B cell (primary cell): ENCODE results near the gene LILRB3. TPM values are rescaled to one million over a fixed set of nuclear protein-coding genes. Genes with fewer than 3 reads are reported as not detected.

Experiments used
- ATAC-seq: fragments of 200-7000 bp; cut with Tn5 transposase; one replicate; pipeline ENCODE4 v1.10.0; 2021; ENCODE audit warnings: low read depth, mild to moderate bottlenecking, moderate number of reproducible peaks, moderate library complexity
- CTCF ChIA-PET: fragments of 350-600 bp; sonication (Branson Sonifier 250); formaldehyde crosslinking; loops from one replicate; lab custom pipeline; 2021; ENCODE audit warnings: antibody characterized with exemption, inconsistent platforms; lab: Charles Lee
- POLR2A ChIA-PET: fragments of 350-600 bp; sonication (Branson Sonifier 250); formaldehyde crosslinking; loops from one replicate; lab custom pipeline; 2021; ENCODE audit warnings: antibody characterized with exemption; lab: Charles Lee
- DNase-seq: peaks from one replicate; pipeline ENCODE4 v3.0.0; 2013
- H2AFZ ChIP-seq: 2 replicates; pipeline ENCODE4 v1.6.1; 2012; ENCODE audit warnings: mild to moderate bottlenecking, low read depth, low read length; ENCODE audit not compliant: insufficient read depth, poor library complexity, severe bottlenecking
- H3K27ac ChIP-seq, 2 donors: 1 replicate in 1 of 2; 2 replicates in 1 of 2; pipeline ENCODE4 v1.5.1; 2012 to 2013; ENCODE audit warnings: low read length in 2 of 2, mild to moderate bottlenecking in 2 of 2, moderate library complexity in 1 of 2
- H3K27me3 ChIP-seq, 4 experiments: fragments of 200-600 bp in 1 of 4; sonication (generic) in 1 of 4; replicated peaks in 1 of 4; 1 replicate in 2 of 4; 2 replicates in 2 of 4; pipeline versions ENCODE4 v1.6.1 to v1.7.0; 2013 to 2016; ENCODE audit warnings: low read length in 3 of 4, mild to moderate bottlenecking in 2 of 4, mixed read lengths in 1 of 4, moderate library complexity in 1 of 4; ENCODE audit not compliant: insufficient read depth in 4 of 4, control insufficient read depth in 3 of 4; ENCODE audit errors: control extremely low read depth in 1 of 4
- H3K36me3 ChIP-seq, 2 experiments: replicated peaks in 1 of 2; 1 replicate in 1 of 2; 2 replicates in 1 of 2; pipeline versions ENCODE4 v1.6.1 to v1.7.1; 2013; ENCODE audit warnings: low read length in 1 of 2; ENCODE audit not compliant: insufficient read depth in 2 of 2, control insufficient read depth in 1 of 2; ENCODE audit errors: control extremely low read depth in 1 of 2, extremely low read depth in 1 of 2
- H3K4me1 ChIP-seq, 2 donors: fragments of 200-600 bp in 1 of 2; sonication (generic) in 1 of 2; 1 replicate in 1 of 2; 2 replicates in 1 of 2; pipeline versions ENCODE4 v1.5.1 to v1.6.1; 2013 to 2017; ENCODE audit warnings: low read length in 2 of 2; ENCODE audit not compliant: control insufficient read depth in 2 of 2, insufficient read depth in 2 of 2
- H3K4me2 ChIP-seq: replicated peaks from 2 replicates; pipeline ENCODE3; 2012; ENCODE audit warnings: mild to moderate bottlenecking, low read depth, low read length; ENCODE audit not compliant: poor library complexity, severe bottlenecking
- H3K4me3 ChIP-seq, 5 experiments: fragments of 200-600 bp in 1 of 5; sonication (generic) in 1 of 5; 1 replicate in 3 of 5; 2 replicates in 2 of 5; pipeline versions ENCODE4 v1.5.1 to v1.7.0; 2011 to 2016; ENCODE audit warnings: low read length in 4 of 5, mild to moderate bottlenecking in 4 of 5, low read depth in 2 of 5, control low read depth in 1 of 5, moderate library complexity in 1 of 5; ENCODE audit not compliant: insufficient read depth in 1 of 5; ENCODE audit errors: control extremely low read depth in 1 of 5, extremely low read depth in 1 of 5
- H3K79me2 ChIP-seq: fragments of 200-600 bp; sonication (generic); one replicate; pipeline ENCODE4 v1.6.0; 2016; ENCODE audit warnings: low read length; ENCODE audit not compliant: control insufficient read depth, insufficient read depth
- H3K9ac ChIP-seq: fragments of 200-600 bp; sonication (generic); 2 replicates; pipeline ENCODE4 v1.6.1; 2017; ENCODE audit warnings: mild to moderate bottlenecking, low read length, moderate library complexity
- H3K9me3 ChIP-seq, 3 donors: one replicate each; pipeline versions ENCODE4 v1.6.1 to v1.7.1; 2013; ENCODE audit warnings: low read length in 2 of 3; ENCODE audit not compliant: control insufficient read depth in 2 of 3, insufficient read depth in 1 of 3; ENCODE audit errors: control extremely low read depth in 1 of 3
- H4K20me1 ChIP-seq: 2 replicates; pipeline ENCODE4 v1.6.0; 2012; ENCODE audit warnings: mild to moderate bottlenecking, low read length; ENCODE audit not compliant: insufficient read depth, control insufficient read depth, poor library complexity, severe bottlenecking
- H3K27ac Mint-ChIP-seq: one replicate; pipeline ENCODE4 v1.8.0; 2021; ENCODE audit warnings: mixed read lengths
- H3K27me3 Mint-ChIP-seq: one replicate; pipeline ENCODE4 v1.8.0; 2021; ENCODE audit warnings: mixed read lengths
- H3K4me1 Mint-ChIP-seq: one replicate; pipeline ENCODE4 v1.8.0; 2021; ENCODE audit warnings: mixed read lengths
- H3K4me3 Mint-ChIP-seq: one replicate; pipeline ENCODE4 v1.8.0; 2021; ENCODE audit warnings: mixed read lengths
- H3K9me3 Mint-ChIP-seq: one replicate; pipeline ENCODE4 v1.8.0; 2022; ENCODE audit warnings: mixed read lengths; ENCODE audit not compliant: insufficient read depth
- EZH2 ChIP-seq: IDR thresholded peaks from 2 replicates; pipeline ENCODE4 v1.6.1; 2012; ENCODE audit warnings: borderline replicate concordance, low read depth, mild to moderate bottlenecking, moderate library complexity, low read length; ENCODE audit not compliant: insufficient read depth, poor library complexity, severe bottlenecking
- WGBS: methylation state at CpG from one replicate; pipeline ENCODE4 v1.1.5; 2013; ENCODE audit warnings: missing lambda C conversion rate; ENCODE audit not compliant: insufficient coverage; 5-methylcytosine and 5-hydroxymethylcytosine counted together
- intact Hi-C: fragments of 100-400 bp; cut with micrococcal nuclease; formaldehyde crosslinking; loops from one replicate; pipeline ENCODE4 v1.10.0; 2022
- polyA plus RNA-seq: library from polyadenylated mRNA; depleted of rRNA; stranded (reverse); fragments of >200 nt; gene quantifications from 2 replicates; pipeline ENCODE4 v1.2.3, GENCODE V29; 2012
- small RNA-seq: library from RNA; depleted of rRNA; stranded (forward); fragments of <200 nt; gene quantifications from one replicate; pipeline ENCODE3, GENCODE V24; 2012; ENCODE audit warnings: low replicate concordance, low read depth; ENCODE audit not compliant: insufficient read length
- total RNA-seq, 2 donors: library from RNA; stranded (reverse); fragments of 120-200 nt in 1 of 2; gene quantifications; 1 replicate in 1 of 2; 2 replicates in 1 of 2; pipeline versions ENCODE4 v1.2.3 to v1.2.4, GENCODE V29; 2013 to 2022
- TF ChIP-seq, protein P1 (sequence below): fragments of 200-600 bp; IDR thresholded peaks from one replicate; pipeline ENCODE4 v1.8.0; 2022; ENCODE audit warnings: antibody characterized with exemption, mild to moderate bottlenecking

Gene LILRB3
- total and polyA plus RNA-seq, 2 donors (not counting 1 experiment from before 2014, with no cell fraction given), result 0.25 to 2.3 TPM

DNA sequence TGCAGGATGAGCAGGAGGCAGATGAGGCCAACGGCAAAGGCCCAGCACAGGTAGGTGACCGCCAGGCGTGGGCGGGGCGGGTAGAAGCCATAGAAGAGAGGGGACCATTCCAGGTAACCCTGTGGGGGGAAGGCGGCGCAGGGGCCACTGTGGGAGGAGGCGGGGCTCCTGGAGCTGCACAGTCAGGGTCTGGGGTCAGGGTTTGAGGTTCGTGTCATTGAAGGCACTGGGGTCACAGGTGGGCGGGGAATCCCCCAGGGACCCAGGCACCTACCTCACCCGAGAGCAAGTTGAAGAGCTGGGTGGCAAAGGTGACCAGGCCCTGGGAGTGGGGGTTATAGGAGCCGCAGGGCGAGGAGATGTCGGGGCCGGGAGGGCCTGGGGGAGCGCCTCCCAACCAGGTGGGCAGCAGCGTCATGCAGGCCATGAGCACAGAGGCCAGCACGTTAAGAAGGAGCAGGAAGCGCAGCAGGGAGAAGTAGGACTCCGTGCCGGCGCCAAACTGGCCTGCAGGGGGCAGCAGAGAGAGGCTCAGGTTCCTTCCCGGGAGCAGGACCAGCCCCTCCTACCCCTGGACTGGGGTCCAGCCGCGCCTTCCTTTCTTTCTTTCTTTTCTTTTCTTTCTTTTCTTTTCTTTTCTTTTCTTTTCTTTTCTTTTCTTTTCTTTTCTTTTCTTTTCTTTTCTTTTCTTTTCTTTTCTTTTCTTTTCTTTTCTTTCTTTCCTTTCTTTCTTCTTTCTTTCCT lies 54.5 kb downstream of the LILRB3 start:
- Mint-ChIP-seq H3K27me3 (peaks cover 16% of the 10 kb centered on the region), H3K4me3 (no peak overlapping the region), H3K27ac (no peak overlapping the region), H3K4me1 (peaks cover 24% of the 10 kb centered on the region), H3K9me3 (no peaks in the 10 kb centered on the region)
- H3K4me3 ChIP-seq, result no peak overlapping the region
- peaks cover 18 to 22% of the 10 kb centered on the region in 2 donors for H3K4me1 ChIP-seq
- no peak overlapping the region for H3K9ac ChIP-seq
- no peaks in the 10 kb centered on the region for H4K20me1 ChIP-seq
- H3K79me2 ChIP-seq, result no peaks in the 10 kb centered on the region
- H3K27ac ChIP-seq, result no peak overlapping the region
- peak; percentile 89 for ATAC-seq
- H3K36me3 ChIP-seq, result no peaks in the 10 kb centered on the region
- H3K9me3 ChIP-seq, result peaks cover 0 to 18% (median 0%) of the 10 kb centered on the region in 3 donors
- peaks cover 0 to 23% (median 13%) of the 10 kb centered on the region in 4 experiments for H3K27me3 ChIP-seq
- WGBS, result 29% methylated on average over 24 of the region's 25 CpGs
- peak overlapping the region; percentile 56 for H2AFZ ChIP-seq
- H3K4me2 ChIP-seq, result peak overlapping the region; percentile 67
- peak; percentile 89 for DNase-seq
- POLR2A ChIA-PET, result no interaction called here
- TF ChIP-seq, protein P1, sequence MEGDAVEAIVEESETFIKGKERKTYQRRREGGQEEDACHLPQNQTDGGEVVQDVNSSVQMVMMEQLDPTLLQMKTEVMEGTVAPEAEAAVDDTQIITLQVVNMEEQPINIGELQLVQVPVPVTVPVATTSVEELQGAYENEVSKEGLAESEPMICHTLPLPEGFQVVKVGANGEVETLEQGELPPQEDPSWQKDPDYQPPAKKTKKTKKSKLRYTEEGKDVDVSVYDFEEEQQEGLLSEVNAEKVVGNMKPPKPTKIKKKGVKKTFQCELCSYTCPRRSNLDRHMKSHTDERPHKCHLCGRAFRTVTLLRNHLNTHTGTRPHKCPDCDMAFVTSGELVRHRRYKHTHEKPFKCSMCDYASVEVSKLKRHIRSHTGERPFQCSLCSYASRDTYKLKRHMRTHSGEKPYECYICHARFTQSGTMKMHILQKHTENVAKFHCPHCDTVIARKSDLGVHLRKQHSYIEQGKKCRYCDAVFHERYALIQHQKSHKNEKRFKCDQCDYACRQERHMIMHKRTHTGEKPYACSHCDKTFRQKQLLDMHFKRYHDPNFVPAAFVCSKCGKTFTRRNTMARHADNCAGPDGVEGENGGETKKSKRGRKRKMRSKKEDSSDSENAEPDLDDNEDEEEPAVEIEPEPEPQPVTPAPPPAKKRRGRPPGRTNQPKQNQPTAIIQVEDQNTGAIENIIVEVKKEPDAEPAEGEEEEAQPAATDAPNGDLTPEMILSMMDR, result peak; percentile 89
- no peak for TF ChIP-seq EZH2
- CTCF ChIA-PET, result interaction anchor here (0.6 to 8.5 kb wide), 10 partner anchors 9 to 224 kb away, joined by 3 to 50 read pairs (median 8); partner anchors contain the start of genes CNOT3, LENG1, MBOAT7 and TSEN34
- intact Hi-C loops, result loop anchor here (1.0 to 2.0 kb wide), 4 partner anchors 9 to 220 kb away; partner anchors contain the start of genes LENG1 and MBOAT7

Small RNA genes lying within 50 kb of the gene (small RNA-seq; reads per million reads assigned to genes)
- not detected for gene RNU6-1307P

Other genes with a start within 250 kb of the LILRB3 start
- not detected in 2 replicates for gene CACNG6, start 231.4 kb downstream of the LILRB3 start, total RNA-seq
- not detected in 2 replicates for gene CACNG6, start 231.4 kb downstream of the LILRB3 start, polyA plus RNA-seq
- not detected in 2 replicates for gene VSTM1, start 159.1 kb downstream of the LILRB3 start, total RNA-seq
- 0.58 and 0.82 TPM in 2 replicates for gene VSTM1, start 159.1 kb downstream of the LILRB3 start, polyA plus RNA-seq
- not detected in 2 replicates for gene TARM1, start 141.6 kb downstream of the LILRB3 start, total RNA-seq
- gene TARM1, start 141.6 kb downstream of the LILRB3 start, polyA plus RNA-seq, result not detected in 2 replicates
- gene OSCAR, start 122.2 kb downstream of the LILRB3 start, total RNA-seq, result not detected in 2 replicates
- 1.1 and 1.7 TPM in 2 replicates for gene OSCAR, start 122.2 kb downstream of the LILRB3 start, polyA plus RNA-seq
- 91.8 and 94.4 TPM in 2 replicates for gene NDUFA3, start 120.2 kb downstream of the LILRB3 start, total RNA-seq
- gene NDUFA3, start 120.2 kb downstream of the LILRB3 start, polyA plus RNA-seq, result 46.6 and 55.4 TPM in 2 replicates
- gene TFPT, start 107.3 kb downstream of the LILRB3 start, total RNA-seq, result 10.4 and 12.7 TPM in 2 replicates
- gene TFPT, start 107.3 kb downstream of the LILRB3 start, polyA plus RNA-seq, result 8.4 and 8.7 TPM in 2 replicates
- 65.4 and 66.2 TPM in 2 replicates for gene PRPF31, start 107.3 kb downstream of the LILRB3 start, total RNA-seq
- gene PRPF31, start 107.3 kb downstream of the LILRB3 start, polyA plus RNA-seq, result 61.2 and 62.4 TPM in 2 replicates
- gene CNOT3, start 85.2 kb downstream of the LILRB3 start, total RNA-seq, result 71.0 and 82.1 TPM in 2 replicates
- 28.1 and 28.5 TPM in 2 replicates for gene CNOT3, start 85.2 kb downstream of the LILRB3 start, polyA plus RNA-seq
- gene LENG1, start 63.3 kb downstream of the LILRB3 start, total RNA-seq, result 13.7 and 16.5 TPM in 2 replicates
- 9.0 and 9.2 TPM in 2 replicates for gene LENG1, start 63.3 kb downstream of the LILRB3 start, polyA plus RNA-seq
- not detected in 2 replicates for gene TMC4, start 49.8 kb downstream of the LILRB3 start, total RNA-seq
- not detected in 2 replicates for gene TMC4, start 49.8 kb downstream of the LILRB3 start, polyA plus RNA-seq
- 34.8 and 37.8 TPM in 2 replicates for gene MBOAT7, start 33.4 kb downstream of the LILRB3 start, total RNA-seq
- gene MBOAT7, start 33.4 kb downstream of the LILRB3 start, polyA plus RNA-seq, result 18.6 and 22.3 TPM in 2 replicates
- 23.5 and 25.1 TPM in 2 replicates for gene TSEN34, start 31.7 kb downstream of the LILRB3 start, total RNA-seq
- 17.6 and 18.2 TPM in 2 replicates for gene TSEN34, start 31.7 kb downstream of the LILRB3 start, polyA plus RNA-seq
- gene RPS9, start 22.1 kb downstream of the LILRB3 start, total RNA-seq, result 1,512 and 1,603 TPM in 2 replicates
- 3,492 and 3,905 TPM in 2 replicates for gene RPS9, start 22.1 kb downstream of the LILRB3 start, polyA plus RNA-seq
- gene LILRA6, start 19.8 kb upstream of the LILRB3 start, total RNA-seq, result not detected in 2 replicates
- 0.66 and 0.79 TPM in 2 replicates for gene LILRA6, start 19.8 kb upstream of the LILRB3 start, polyA plus RNA-seq
- gene LILRB5, start 34.3 kb upstream of the LILRB3 start, total RNA-seq, result 0.05 and 0.17 TPM in 2 replicates
- not detected in 2 replicates for gene LILRB5, start 34.3 kb upstream of the LILRB3 start, polyA plus RNA-seq
- gene LILRB2, start 58.1 kb upstream of the LILRB3 start, total RNA-seq, result 8.3 and 9.2 TPM in 2 replicates
- 7.5 and 12.4 TPM in 2 replicates for gene LILRB2, start 58.1 kb upstream of the LILRB3 start, polyA plus RNA-seq
- 0.46 TPM in 1 of 2 replicates, not detected in the other for gene LILRA5, start 90.2 kb upstream of the LILRB3 start, total RNA-seq
- gene LILRA5, start 90.2 kb upstream of the LILRB3 start, polyA plus RNA-seq, result 1.3 and 1.8 TPM in 2 replicates
- gene LILRA4, start 116.2 kb upstream of the LILRB3 start, total RNA-seq, result 10.1 and 10.4 TPM in 2 replicates
- 7.2 TPM in 2 replicates for gene LILRA4, start 116.2 kb upstream of the LILRB3 start, polyA plus RNA-seq
- 40.2 and 41.5 TPM in 2 replicates for gene LAIR1, start 141.9 kb upstream of the LILRB3 start, total RNA-seq
- gene LAIR1, start 141.9 kb upstream of the LILRB3 start, polyA plus RNA-seq, result 173 and 191 TPM in 2 replicates
- gene TTYH1, start 192.5 kb upstream of the LILRB3 start, total RNA-seq, result not detected in 2 replicates
- not detected in 2 replicates for gene TTYH1, start 192.5 kb upstream of the LILRB3 start, polyA plus RNA-seq
- 668 and 687 TPM in 2 replicates for gene LENG8, start 226.2 kb upstream of the LILRB3 start, total RNA-seq
- gene LENG8, start 226.2 kb upstream of the LILRB3 start, polyA plus RNA-seq, result 372 and 753 TPM in 2 replicates
- gene LENG9, start 240.8 kb upstream of the LILRB3 start, total RNA-seq, result 6.6 and 6.9 TPM in 2 replicates
- 2.9 and 4.6 TPM in 2 replicates for gene LENG9, start 240.8 kb upstream of the LILRB3 start, polyA plus RNA-seq